Activated CD4-positive, alpha-beta T cell treated with anti-CD3 and anti-CD28 coated beads, Interleukin-2, amount 50 U/mL, for 1 hour (primary cell): Measurements from ENCODE around the gene OR2T1.
"Not testable (repeated sequence)": the region's sequence is repeated elsewhere in the genome, so short reads cannot be mapped to it uniquely, and the experiment has no call there.

Experiments
- DNase-seq: peaks from one replicate; pipeline ENCODE4 v3.0.0-alpha.2; 2020

The OR2T1 gene

GRCh38 chr1:248402748-248403147, at the start of gene OR2T1:
TSS of gene OR2T1 (plus strand) at chr1:248403048. CDS start at chr1:248406148, 3,100 bp downstream.
- no peak for DNase-seq

- DNase-seq: no peak
These were observed 43.4 kb upstream of the OR2T1 start for GRCh38 chr1:248359415-248359814.

GRCh38 chr1:248361121-248361715, 41.6 kb upstream of the OR2T1 start, which contains the start of gene OR2T4:
TSS of gene OR2T4 (plus strand) at chr1:248361665. CDS start at chr1:248361665, 0 bp downstream.
- no peak for DNase-seq

- DNase-seq: no peak
These were observed 36.2 kb upstream of the OR2T1 start for GRCh38 chr1:248366609-248367008.

GRCh38 chr1:248372394-248372793, 30.5 kb upstream of the OR2T1 start:
- no peak for DNase-seq

GRCh38 chr1:248373761-248374160, 29.1 kb upstream of the OR2T1 start:
- DNase-seq: no peak

- no peak for DNase-seq
These were observed 27.4 kb upstream of the OR2T1 start, which contains the start of gene OR2T6 for GRCh38 chr1:248375446-248375845. TSS of gene OR2T6 (plus strand) at chr1:248375746. CDS start at chr1:248387609, 11,863 bp downstream.

GRCh38 chr1:248376916-248377315, 25.9 kb upstream of the OR2T1 start:
- DNase-seq: no peak

GRCh38 chr1:248380854-248381253, 22.0 kb upstream of the OR2T1 start:
- no peak for DNase-seq

- DNase-seq: no peak
These were observed 14.4 kb upstream of the OR2T1 start for GRCh38 chr1:248388426-248388825.

GRCh38 chr1:248393050-248393449, 9.8 kb upstream of the OR2T1 start:
- DNase-seq: no peak

- no peak for DNase-seq
These were observed 1.2 kb downstream of the OR2T1 start for GRCh38 chr1:248404024-248404423.

GRCh38 chr1:248406721-248407692, 4.2 kb downstream of the OR2T1 start:
- no peak for DNase-seq

GRCh38 chr1:248416226-248416625, 13.4 kb downstream of the OR2T1 start:
- DNase-seq: no peak

GRCh38 chr1:248417854-248418253, 15.0 kb downstream of the OR2T1 start:
- DNase-seq: no peak

- no peak for DNase-seq
These were observed 18.5 kb downstream of the OR2T1 start for GRCh38 chr1:248421384-248421783.

- not testable (repeated sequence) for DNase-seq
These were observed 24.8 kb downstream of the OR2T1 start for GRCh38 chr1:248427526-248428191.

- DNase-seq: not testable (repeated sequence)
These were observed 25.3 kb downstream of the OR2T1 start for GRCh38 chr1:248428192-248428533.

GRCh38 chr1:248431683-248432082, 28.8 kb downstream of the OR2T1 start:
- not testable (repeated sequence) for DNase-seq

- DNase-seq: not testable (repeated sequence)
These were observed 29.4 kb downstream of the OR2T1 start for GRCh38 chr1:248432201-248432600.

- not testable (repeated sequence) for DNase-seq
These were observed 31.1 kb downstream of the OR2T1 start for GRCh38 chr1:248433811-248434415.

- DNase-seq: not testable (repeated sequence)
These were observed 32.1 kb downstream of the OR2T1 start for GRCh38 chr1:248434913-248435312.

GRCh38 chr1:248436303-248436702, 33.5 kb downstream of the OR2T1 start:
- not testable (repeated sequence) for DNase-seq
